Endodermal cell (in vitro differentiated cells): ENCODE data around the gene EPS8L3. TPM values are rescaled to one million over a fixed set of nuclear protein-coding genes. Genes with fewer than 3 reads are reported as not detected.

Source experiments
- DNase-seq: peaks from one replicate; pipeline ENCODE4 v3.0.0-alpha.2; 2017
- H3K27ac ChIP-seq: 2 replicates; pipeline ENCODE4 v1.5.1; 2013; ENCODE audit warnings: mild to moderate bottlenecking, low read depth, low read length, moderate library complexity
- H3K27me3 ChIP-seq: 2 replicates; pipeline ENCODE4 v1.6.1; 2013; ENCODE audit warnings: mild to moderate bottlenecking, low read length, moderate library complexity; ENCODE audit not compliant: insufficient read depth, control insufficient read depth, poor library complexity, severe bottlenecking
- H3K36me3 ChIP-seq: 2 replicates; pipeline ENCODE4 v1.7.0; 2013; ENCODE audit warnings: mild to moderate bottlenecking, low read length, moderate library complexity; ENCODE audit not compliant: control insufficient read depth, insufficient read depth
- H3K4me1 ChIP-seq: one replicate; pipeline ENCODE4 v1.7.0; 2013; ENCODE audit warnings: low read length; ENCODE audit not compliant: control insufficient read depth, insufficient read depth
- H3K4me3 ChIP-seq: 2 replicates; pipeline ENCODE4 v1.5.1; 2013; ENCODE audit warnings: mild to moderate bottlenecking, low read length, moderate library complexity
- H3K9ac ChIP-seq: 2 replicates; pipeline ENCODE4 v1.6.1; 2013; ENCODE audit warnings: mild to moderate bottlenecking, low read length, moderate library complexity; ENCODE audit not compliant: poor library complexity, severe bottlenecking; ENCODE audit errors: extremely low read depth
- H3K9me3 ChIP-seq: 2 replicates; pipeline ENCODE4 v1.6.1; 2013; ENCODE audit warnings: mild to moderate bottlenecking, low read length, moderate library complexity; ENCODE audit not compliant: control insufficient read depth
- H3K27ac Mint-ChIP-seq: 2 replicates; pipeline ENCODE4 v1.8.0; 2020; ENCODE audit warnings: mixed read lengths
- H3K27me3 Mint-ChIP-seq: 2 replicates; pipeline ENCODE4 v1.8.0; 2021; ENCODE audit warnings: mild to moderate bottlenecking, mixed read lengths; ENCODE audit not compliant: insufficient read depth
- H3K36me3 Mint-ChIP-seq: 2 replicates; pipeline ENCODE4 v1.8.0; 2020; ENCODE audit warnings: low read depth, mixed read lengths
- H3K4me1 Mint-ChIP-seq: 2 replicates; pipeline ENCODE4 v1.8.0; 2020; ENCODE audit warnings: mixed read lengths
- H3K4me3 Mint-ChIP-seq: 2 replicates; pipeline ENCODE4 v1.8.0; 2020; ENCODE audit warnings: mild to moderate bottlenecking, moderate library complexity, mixed read lengths
- H3K9me3 Mint-ChIP-seq: 2 replicates; pipeline ENCODE4 v1.8.0; 2020; ENCODE audit warnings: mild to moderate bottlenecking, mixed read lengths
- WGBS, 2 experiments: methylation state at CpG; one replicate each; pipeline versions ENCODE4 v1.1.5 to v1.1.7; 2013; ENCODE audit warnings: missing lambda C conversion rate in 2 of 2, mixed read lengths in 1 of 2; ENCODE audit not compliant: insufficient coverage in 1 of 2, insufficient read length in 1 of 2; 5-methylcytosine and 5-hydroxymethylcytosine counted together
- total RNA-seq, 2 donors: library from RNA; stranded (reverse); fragmentation: NEBNext Ultra II Directional in 1 of 2; extraction: Animal tissue kit (Norgen Biotek cat#: 25700) in 1 of 2; gene quantifications; 2 replicates in 1 of 2; 3 replicates in 1 of 2; pipeline ENCODE4 v1.2.1, GENCODE V29; 2021
- TF ChIP-seq, protein P1 (sequence below): fragments of 200-600 bp; sonication (generic); conservative IDR thresholded peaks from 2 replicates; pipeline ENCODE4 v1.5.0; 2021; ENCODE audit warnings: antibody characterized with exemption, mild to moderate bottlenecking

The EPS8L3 gene
- total RNA-seq, 2 donors from 2014 or later, result not detected

DNA sequence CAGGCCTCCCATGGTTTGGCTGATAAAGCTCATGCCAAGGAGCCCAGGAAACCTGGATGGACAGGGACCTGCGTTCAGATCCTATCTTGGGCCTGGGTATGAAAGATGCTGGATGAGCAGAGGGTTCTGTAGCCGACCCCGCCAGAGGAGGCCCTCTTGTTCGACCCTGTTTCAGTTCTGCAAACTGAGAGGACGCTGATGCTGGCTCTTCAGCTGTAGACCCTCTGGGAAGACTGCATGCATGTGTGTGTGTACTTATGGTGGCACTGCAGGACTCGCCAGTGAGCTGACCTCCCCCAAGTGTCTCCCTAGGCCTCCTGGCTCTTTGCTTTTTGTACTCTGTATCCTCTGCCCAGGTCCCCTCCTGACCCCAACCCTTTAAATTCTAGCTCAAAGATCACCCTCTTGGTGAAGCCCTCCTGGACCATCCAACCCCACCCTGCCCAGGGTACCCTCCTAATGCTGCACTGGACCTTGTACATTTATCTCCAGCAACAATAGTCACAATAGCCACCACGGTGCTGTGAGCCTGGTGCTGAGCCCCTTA lies 1.6 kb downstream of the EPS8L3 start:
- no peaks in the 10 kb centered on the region for H3K27me3 Mint-ChIP-seq
- Histone ChIP-seq H3K4me1 (no peaks in the 10 kb centered on the region), H3K9ac (no peak overlapping the region), H3K4me3 (no peak overlapping the region), H3K27me3 (no peaks in the 10 kb centered on the region), H3K27ac (no peak overlapping the region), H3K9me3 (no peaks in the 10 kb centered on the region), H3K36me3 (no peaks in the 10 kb centered on the region)
- 89 to 97% methylated on average over 5 to 7 of the region's 7 CpGs for WGBS, 2 experiments
- H3K4me3 Mint-ChIP-seq, result no peak overlapping the region
- DNase-seq, result no peak
- H3K36me3 Mint-ChIP-seq, result no peaks in the 10 kb centered on the region
- TF ChIP-seq, protein P1, sequence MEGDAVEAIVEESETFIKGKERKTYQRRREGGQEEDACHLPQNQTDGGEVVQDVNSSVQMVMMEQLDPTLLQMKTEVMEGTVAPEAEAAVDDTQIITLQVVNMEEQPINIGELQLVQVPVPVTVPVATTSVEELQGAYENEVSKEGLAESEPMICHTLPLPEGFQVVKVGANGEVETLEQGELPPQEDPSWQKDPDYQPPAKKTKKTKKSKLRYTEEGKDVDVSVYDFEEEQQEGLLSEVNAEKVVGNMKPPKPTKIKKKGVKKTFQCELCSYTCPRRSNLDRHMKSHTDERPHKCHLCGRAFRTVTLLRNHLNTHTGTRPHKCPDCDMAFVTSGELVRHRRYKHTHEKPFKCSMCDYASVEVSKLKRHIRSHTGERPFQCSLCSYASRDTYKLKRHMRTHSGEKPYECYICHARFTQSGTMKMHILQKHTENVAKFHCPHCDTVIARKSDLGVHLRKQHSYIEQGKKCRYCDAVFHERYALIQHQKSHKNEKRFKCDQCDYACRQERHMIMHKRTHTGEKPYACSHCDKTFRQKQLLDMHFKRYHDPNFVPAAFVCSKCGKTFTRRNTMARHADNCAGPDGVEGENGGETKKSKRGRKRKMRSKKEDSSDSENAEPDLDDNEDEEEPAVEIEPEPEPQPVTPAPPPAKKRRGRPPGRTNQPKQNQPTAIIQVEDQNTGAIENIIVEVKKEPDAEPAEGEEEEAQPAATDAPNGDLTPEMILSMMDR, result no peak
- no peaks in the 10 kb centered on the region for H3K4me1 Mint-ChIP-seq
- no peak overlapping the region for H3K27ac Mint-ChIP-seq
- no peaks in the 10 kb centered on the region for H3K9me3 Mint-ChIP-seq

- H3K4me1 ChIP-seq, result no peaks in the 10 kb centered on the region
- Mint-ChIP-seq H3K27me3 (no peaks in the 10 kb centered on the region), H3K4me3 (no peak overlapping the region), H3K27ac (no peak overlapping the region), H3K4me1 (no peaks in the 10 kb centered on the region), H3K9me3 (no peaks in the 10 kb centered on the region), H3K36me3 (no peaks in the 10 kb centered on the region)
- H3K36me3 ChIP-seq, result no peaks in the 10 kb centered on the region
- no peak overlapping the region for H3K9ac ChIP-seq
- H3K9me3 ChIP-seq, result no peaks in the 10 kb centered on the region
- TF ChIP-seq, protein P1, result no peak
- no peak overlapping the region for H3K4me3 ChIP-seq
- 88 to 89% methylated on average over 9 to 14 of the region's 14 CpGs for WGBS, 2 experiments
- H3K27me3 ChIP-seq, result no peaks in the 10 kb centered on the region
- H3K27ac ChIP-seq, result no peak overlapping the region
- DNase-seq, result no peak
These were observed 2.3 kb downstream of the EPS8L3 start for GRCh38 chr1:109761227-109762038.

GRCh38 chr1:109760581-109761226 lies 3.0 kb downstream of the EPS8L3 start:
- Histone ChIP-seq H3K4me3 (no peak overlapping the region), H3K9ac (no peak overlapping the region), H3K27ac (no peak overlapping the region), H3K9me3 (no peaks in the 10 kb centered on the region), H3K4me1 (no peaks in the 10 kb centered on the region), H3K36me3 (no peaks in the 10 kb centered on the region), H3K27me3 (no peaks in the 10 kb centered on the region)
- TF ChIP-seq, protein P1, result no peak
- no peak overlapping the region for H3K4me3 Mint-ChIP-seq
- H3K9me3 Mint-ChIP-seq, result no peaks in the 10 kb centered on the region
- H3K27ac Mint-ChIP-seq, result no peak overlapping the region
- no peaks in the 10 kb centered on the region for H3K27me3 Mint-ChIP-seq
- H3K36me3 Mint-ChIP-seq, result no peaks in the 10 kb centered on the region
- 92% methylated on average over 6 to 7 of the region's 7 CpGs for WGBS, 2 experiments
- peak; percentile 27 for DNase-seq
- no peaks in the 10 kb centered on the region for H3K4me1 Mint-ChIP-seq
